Glomerular endothelial cell (primary cell): Measurements from ENCODE around the gene PCMT1. TPM values are rescaled to one million over a fixed set of nuclear protein-coding genes. Genes with fewer than 3 reads are reported as not detected.
"Not testable (repeated sequence)": the region's sequence is repeated elsewhere in the genome, so short reads cannot be mapped to it uniquely, and the experiment has no call there.

Source experiments
- DNase-seq: peaks from one replicate; pipeline ENCODE4 v3.0.0-alpha.2; 2011; ENCODE audit warnings: low read depth, low spot score; ENCODE audit errors: extremely low read depth
- total RNA-seq: library from RNA; depleted of rRNA; stranded (reverse); fragments of >200 nt; gene quantifications from 2 replicates; pipeline ENCODE4 v1.2.3, GENCODE V29; 2015

PCMT1 gene
- total RNA-seq, 1 donor from 2014 or later: 101 TPM

- no peak for DNase-seq
Measured at GRCh38 chr6:149852180-149852579, 102.6 kb downstream of the PCMT1 start.

GRCh38 chr6:149852881-149853280 lies 103.3 kb downstream of the PCMT1 start:
- DNase-seq: no peak

GRCh38 chr6:149854017-149854416 lies 104.5 kb downstream of the PCMT1 start:
- DNase-seq: not testable (repeated sequence)

- DNase-seq: no peak
Measured at GRCh38 chr6:149854532-149854931, 105.0 kb downstream of the PCMT1 start.

GRCh38 chr6:149855040-149855654 lies 105.6 kb downstream of the PCMT1 start:
- DNase-seq: peak; percentile 78

GRCh38 chr6:149855741-149856140 lies 106.2 kb downstream of the PCMT1 start:
- no peak for DNase-seq

- DNase-seq: no peak
Measured at GRCh38 chr6:149856256-149856994, 106.9 kb downstream of the PCMT1 start.

GRCh38 chr6:149857541-149857940 lies 108.0 kb downstream of the PCMT1 start:
- no peak for DNase-seq

GRCh38 chr6:149859368-149859767 lies 109.8 kb downstream of the PCMT1 start:
- DNase-seq: no peak

- no peak for DNase-seq
Measured at GRCh38 chr6:149859938-149860337, 110.4 kb downstream of the PCMT1 start.

- DNase-seq: no peak
Measured at GRCh38 chr6:149860513-149860833, 110.9 kb downstream of the PCMT1 start.

Other genes starting within 250 kb of the PCMT1 start
- 21.6 and 27.6 TPM in 2 replicates for gene PPIL4, start 203.7 kb upstream of the PCMT1 start, total RNA-seq
- gene GINM1, start 183.4 kb upstream of the PCMT1 start, total RNA-seq: 47.3 and 49.5 TPM in 2 replicates
- 16.1 and 18.8 TPM in 2 replicates for gene KATNA1, start 101.0 kb upstream of the PCMT1 start, total RNA-seq
- 18.6 and 32.1 TPM in 2 replicates for gene LATS1, start 31.6 kb upstream of the PCMT1 start, total RNA-seq
- 13.9 and 22.4 TPM in 2 replicates for gene NUP43, start 3.2 kb upstream of the PCMT1 start, total RNA-seq
- gene LRP11, start 114.6 kb downstream of the PCMT1 start, total RNA-seq: 16.8 and 26.0 TPM in 2 replicates
- gene RAET1E, start 148.4 kb downstream of the PCMT1 start, total RNA-seq: 0.39 TPM in 1 of 2 replicates, not detected in the other
- gene RAET1G, start 173.4 kb downstream of the PCMT1 start, total RNA-seq: 0.58 TPM in 1 of 2 replicates, not detected in the other
- 9.7 and 19.0 TPM in 2 replicates for gene ULBP2, start 192.3 kb downstream of the PCMT1 start, total RNA-seq
- gene ULBP1, start 214.2 kb downstream of the PCMT1 start, total RNA-seq: 3.3 and 4.1 TPM in 2 replicates